ENCODE measurements around the gene LMBR1.
"Not testable (repeated sequence)": the region's sequence is repeated elsewhere in the genome, so short reads cannot be mapped to it uniquely, and the experiment has no call there.

The LMBR1 gene

DNA sequence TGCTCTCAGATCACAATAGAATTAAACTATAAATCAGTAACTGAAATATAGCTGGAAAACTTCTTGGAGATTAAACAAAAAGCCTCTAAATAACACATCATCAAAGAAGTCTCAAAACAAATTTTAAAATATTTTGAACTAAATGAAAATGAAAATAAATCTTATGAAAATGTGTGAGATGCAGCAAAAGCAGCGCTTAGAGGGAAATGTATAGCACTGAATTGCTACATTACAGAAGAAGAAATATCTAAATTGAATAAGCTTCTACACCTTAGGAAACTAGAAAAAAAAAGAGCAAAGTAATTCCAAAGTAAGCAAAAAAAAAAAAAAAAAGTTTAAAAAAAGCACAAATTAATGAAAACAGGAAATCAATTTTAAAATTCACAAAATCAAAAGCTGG is 35.2 kb downstream of the LMBR1 start:
- TF ChIP-seq, protein P1, sequence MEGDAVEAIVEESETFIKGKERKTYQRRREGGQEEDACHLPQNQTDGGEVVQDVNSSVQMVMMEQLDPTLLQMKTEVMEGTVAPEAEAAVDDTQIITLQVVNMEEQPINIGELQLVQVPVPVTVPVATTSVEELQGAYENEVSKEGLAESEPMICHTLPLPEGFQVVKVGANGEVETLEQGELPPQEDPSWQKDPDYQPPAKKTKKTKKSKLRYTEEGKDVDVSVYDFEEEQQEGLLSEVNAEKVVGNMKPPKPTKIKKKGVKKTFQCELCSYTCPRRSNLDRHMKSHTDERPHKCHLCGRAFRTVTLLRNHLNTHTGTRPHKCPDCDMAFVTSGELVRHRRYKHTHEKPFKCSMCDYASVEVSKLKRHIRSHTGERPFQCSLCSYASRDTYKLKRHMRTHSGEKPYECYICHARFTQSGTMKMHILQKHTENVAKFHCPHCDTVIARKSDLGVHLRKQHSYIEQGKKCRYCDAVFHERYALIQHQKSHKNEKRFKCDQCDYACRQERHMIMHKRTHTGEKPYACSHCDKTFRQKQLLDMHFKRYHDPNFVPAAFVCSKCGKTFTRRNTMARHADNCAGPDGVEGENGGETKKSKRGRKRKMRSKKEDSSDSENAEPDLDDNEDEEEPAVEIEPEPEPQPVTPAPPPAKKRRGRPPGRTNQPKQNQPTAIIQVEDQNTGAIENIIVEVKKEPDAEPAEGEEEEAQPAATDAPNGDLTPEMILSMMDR (IDR thresholded peaks at IDR 0.05; ENCODE audit: low read depth, low read length), result no peak
- H3K9me3 ChIP-seq (ENCODE audit: severe bottlenecking), result peaks cover 3% of the 10 kb centered on the region
- H3K27me3 ChIP-seq (ENCODE audit: insufficient read depth, low read depth, severe bottlenecking), result no peaks in the 10 kb centered on the region
- no peak for DNase-seq
- H3K27ac ChIP-seq, result no peak overlapping the region
- H3K4me3 ChIP-seq (ENCODE audit: low read depth, low read length), result no peak overlapping the region
- peaks cover 10% of the 10 kb centered on the region for H3K36me3 ChIP-seq

DNA sequence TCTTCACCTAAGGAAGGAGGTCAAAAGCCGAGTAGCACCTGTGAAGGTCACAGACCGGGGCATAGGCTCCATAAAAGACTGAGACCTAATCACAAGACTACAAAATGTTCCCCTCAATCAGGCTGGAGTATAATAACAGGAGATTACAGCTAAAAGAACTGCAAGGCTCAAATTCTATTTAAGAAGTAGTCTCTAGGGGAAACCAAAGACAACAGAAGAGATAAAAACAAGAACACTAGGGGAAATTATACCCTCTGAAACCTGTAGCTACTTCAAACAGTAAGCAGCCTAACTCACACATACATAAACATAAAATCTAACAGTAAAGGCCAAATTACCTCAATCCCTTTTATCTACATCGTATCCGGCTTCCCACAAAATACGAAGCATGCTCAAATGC is 38.3 kb downstream of the LMBR1 start:
- Histone ChIP-seq H3K9me3 (ENCODE audit: severe bottlenecking) (peaks cover 3% of the 10 kb centered on the region), H3K27me3 (ENCODE audit: insufficient read depth, low read depth, severe bottlenecking) (no peaks in the 10 kb centered on the region), H3K4me3 (ENCODE audit: low read depth, low read length) (no peak overlapping the region), H3K36me3 (peaks cover 4% of the 10 kb centered on the region; the same call in 1 of the 2 replicates), H3K27ac (no peak overlapping the region)
- TF ChIP-seq, protein P1 (IDR thresholded peaks at IDR 0.05; ENCODE audit: low read depth, low read length), result no peak
- no peak for DNase-seq

DNA sequence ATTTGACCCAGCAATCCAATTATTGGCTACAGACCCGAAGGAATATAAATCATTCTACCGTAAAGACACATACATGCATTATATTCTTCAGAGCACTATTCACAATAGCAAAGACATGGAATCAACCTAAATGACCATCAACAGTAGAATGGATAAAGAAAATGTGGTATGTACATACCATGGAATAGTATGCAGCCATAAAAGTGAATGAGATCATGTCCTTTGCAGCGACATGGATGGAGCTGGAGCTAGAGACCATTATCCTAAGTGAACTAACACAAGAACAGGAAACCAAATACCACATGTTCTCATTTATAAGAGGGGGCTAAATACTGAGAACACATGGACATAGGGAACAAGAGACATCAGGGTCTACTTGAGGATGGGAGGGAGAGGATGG is 44.0 kb downstream of the LMBR1 start:
- H3K27ac ChIP-seq, result no peak overlapping the region
- H3K27me3 ChIP-seq (ENCODE audit: insufficient read depth, low read depth, severe bottlenecking), result no peaks in the 10 kb centered on the region
- H3K36me3 ChIP-seq, result peaks cover 4% of the 10 kb centered on the region; the same call in 1 of the 2 replicates
- TF ChIP-seq, protein P1 (IDR thresholded peaks at IDR 0.05; ENCODE audit: low read depth, low read length), result no peak
- DNase-seq, result no peak
- H3K4me3 ChIP-seq (ENCODE audit: low read depth, low read length), result no peak overlapping the region
- no peaks in the 10 kb centered on the region for H3K9me3 ChIP-seq (ENCODE audit: severe bottlenecking)

DNA sequence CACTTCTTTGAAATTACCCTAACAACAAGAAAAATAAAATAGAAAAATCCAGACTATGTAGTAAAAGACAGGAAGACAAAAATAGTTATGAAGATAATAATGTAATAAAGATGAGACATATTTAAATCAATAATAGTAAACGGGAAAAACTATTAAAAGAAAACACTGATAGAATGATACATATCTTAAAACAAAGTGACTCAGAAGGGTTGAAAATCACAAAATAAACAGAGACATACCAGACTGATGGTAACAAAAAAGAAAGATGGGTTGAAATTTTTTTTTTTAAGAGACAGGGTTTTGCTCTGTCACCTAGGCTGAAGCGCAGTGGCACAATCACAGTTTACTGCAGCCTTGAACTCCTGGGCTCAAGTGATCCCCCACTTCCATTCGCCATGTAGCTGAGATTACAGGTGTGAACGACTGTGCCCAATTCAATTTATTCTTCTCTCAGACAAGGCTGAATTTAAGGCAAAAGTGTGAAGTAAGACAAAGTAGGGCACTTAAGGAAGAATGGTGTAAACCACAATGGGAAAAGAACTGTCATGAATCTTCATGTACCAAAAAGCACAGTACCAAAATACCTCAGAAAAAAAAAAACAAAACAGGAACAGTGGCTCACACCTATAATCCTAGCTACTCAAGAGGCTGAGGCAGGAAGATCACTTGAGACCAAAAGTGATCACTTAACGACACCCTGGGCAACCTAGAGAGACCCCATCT is 47.4 kb downstream of the LMBR1 start:
- DNase-seq, result no peak
- no peaks in the 10 kb centered on the region for H3K9me3 ChIP-seq (ENCODE audit: severe bottlenecking)
- H3K4me3 ChIP-seq (ENCODE audit: low read depth, low read length), result no peak overlapping the region
- TF ChIP-seq, protein P1 (IDR thresholded peaks at IDR 0.05; ENCODE audit: low read depth, low read length), result no peak
- H3K27me3 ChIP-seq (ENCODE audit: insufficient read depth, low read depth, severe bottlenecking), result no peaks in the 10 kb centered on the region
- no peak overlapping the region for H3K27ac ChIP-seq
- no peaks in the 10 kb centered on the region for H3K36me3 ChIP-seq

DNA sequence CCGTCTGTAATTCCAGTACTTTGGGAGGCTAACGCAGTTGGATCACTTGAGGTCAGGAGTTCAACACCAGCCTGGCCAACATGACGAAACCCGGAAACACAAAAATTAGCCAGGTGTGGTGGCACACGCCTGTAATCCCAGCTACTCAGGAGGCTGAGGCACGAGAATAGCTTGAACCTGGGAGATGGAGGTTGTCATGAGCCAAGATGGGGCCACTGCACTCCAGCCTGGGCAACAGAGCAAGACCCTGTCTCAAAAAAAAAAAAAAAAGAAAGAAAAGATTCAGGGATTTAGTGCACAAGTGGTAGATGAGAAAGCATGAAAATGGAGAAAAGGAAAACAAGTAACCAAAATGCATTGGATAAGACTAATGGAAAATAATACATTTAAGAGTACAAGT is 49.4 kb downstream of the LMBR1 start:
- H3K27ac ChIP-seq; H3K36me3 ChIP-seq; H3K27me3 ChIP-seq (ENCODE audit: insufficient read depth, low read depth, severe bottlenecking); DNase-seq; H3K4me3 ChIP-seq (ENCODE audit: low read depth, low read length); H3K9me3 ChIP-seq (ENCODE audit: severe bottlenecking): not testable (repeated sequence)

DNA sequence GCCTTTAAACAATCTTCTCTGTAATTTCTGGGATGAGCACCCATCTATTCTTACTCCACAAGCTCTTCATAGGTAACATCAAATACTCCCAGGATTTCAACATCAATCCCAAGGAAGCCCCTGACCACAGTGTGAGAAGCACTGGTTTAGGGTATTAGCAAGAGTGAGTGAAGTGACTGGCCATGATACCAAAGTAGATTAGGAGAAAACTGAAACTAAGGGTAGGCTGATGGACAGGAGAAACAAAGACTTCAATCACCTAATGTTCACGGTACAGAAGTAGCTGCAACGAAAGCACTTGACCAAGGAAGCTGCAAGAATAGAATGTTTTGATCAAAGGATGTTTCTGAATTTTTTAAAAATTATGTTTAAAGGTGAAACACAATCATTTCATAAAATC is 49.8 kb downstream of the LMBR1 start:
- no peaks in the 10 kb centered on the region for H3K36me3 ChIP-seq
- no peak overlapping the region for H3K27ac ChIP-seq
- H3K27me3 ChIP-seq (ENCODE audit: insufficient read depth, low read depth, severe bottlenecking), result no peaks in the 10 kb centered on the region
- H3K9me3 ChIP-seq (ENCODE audit: severe bottlenecking), result no peaks in the 10 kb centered on the region
- no peak for DNase-seq
- no peak overlapping the region for H3K4me3 ChIP-seq (ENCODE audit: low read depth, low read length)
- TF ChIP-seq, protein P1 (IDR thresholded peaks at IDR 0.05; ENCODE audit: low read depth, low read length), result no peak

All from WERI-Rb-1 (cell line).